ENCODE results near the gene KLHL30.

The KLHL30 gene, protein sequence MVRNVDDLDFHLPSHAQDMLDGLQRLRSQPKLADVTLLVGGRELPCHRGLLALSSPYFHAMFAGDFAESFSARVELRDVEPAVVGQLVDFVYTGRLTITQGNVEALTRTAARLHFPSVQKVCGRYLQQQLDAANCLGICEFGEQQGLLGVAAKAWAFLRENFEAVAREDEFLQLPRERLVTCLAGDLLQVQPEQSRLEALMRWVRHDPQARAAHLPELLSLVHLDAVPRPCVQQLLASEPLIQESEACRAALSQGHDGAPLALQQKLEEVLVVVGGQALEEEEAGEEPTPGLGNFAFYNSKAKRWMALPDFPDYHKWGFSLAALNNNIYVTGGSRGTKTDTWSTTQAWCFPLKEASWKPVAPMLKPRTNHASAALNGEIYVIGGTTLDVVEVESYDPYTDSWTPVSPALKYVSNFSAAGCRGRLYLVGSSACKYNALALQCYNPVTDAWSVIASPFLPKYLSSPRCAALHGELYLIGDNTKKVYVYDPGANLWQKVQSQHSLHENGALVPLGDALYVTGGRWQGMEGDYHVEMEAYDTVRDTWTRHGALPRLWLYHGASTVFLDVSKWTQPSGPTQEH

DNA sequence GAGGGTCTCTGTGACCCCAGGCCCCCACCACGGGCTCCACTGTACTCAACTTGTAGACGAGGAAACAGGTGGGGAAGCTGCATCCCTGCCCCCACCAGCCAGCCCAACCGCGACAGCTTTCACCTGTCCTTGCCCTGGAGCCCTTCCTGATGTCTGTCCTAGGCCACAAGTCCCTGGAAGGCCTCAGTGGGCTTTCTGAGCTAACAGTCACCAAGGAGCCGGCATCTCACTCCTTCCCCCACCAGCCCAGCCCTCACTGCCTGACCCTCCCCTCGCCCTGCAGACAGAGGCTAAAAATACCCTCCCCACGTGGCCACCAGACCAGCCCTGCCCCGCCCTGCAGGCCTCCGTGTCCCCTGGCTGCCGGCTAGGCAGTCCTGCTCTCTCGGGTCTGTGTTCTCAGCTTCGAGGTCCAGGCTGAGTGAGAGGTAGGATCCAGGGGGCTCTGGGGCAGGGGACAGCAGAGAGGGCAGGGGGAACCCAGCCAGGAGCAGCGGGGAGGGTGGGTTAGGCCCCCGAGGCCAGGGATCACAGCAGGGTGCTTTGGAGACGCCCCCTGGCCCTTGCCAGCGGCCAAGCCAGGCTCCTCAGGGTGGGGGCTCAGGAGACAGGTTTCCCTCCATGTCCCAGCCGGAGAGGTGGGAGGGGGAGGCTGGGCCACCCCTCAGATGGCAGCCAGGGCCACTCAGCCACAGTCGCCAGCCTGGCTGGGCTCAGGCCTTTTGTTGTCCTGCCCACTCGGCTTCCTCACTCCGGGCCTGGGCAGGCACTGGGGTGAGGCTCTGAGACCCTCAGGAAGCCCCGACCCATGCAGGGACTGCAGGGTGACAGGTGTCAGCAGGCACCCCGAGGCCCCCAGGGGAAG, at the start of gene KLHL30:
TSS of gene KLHL30 (plus strand) at position 338 of the 865 bp plus-strand sequence. CDS start 2,087 bp downstream, outside the sequence.
- H3K4me3 ChIP-seq (ENCODE audit: low read length): peak within 1 kb of the TSS; percentile 29

DNA sequence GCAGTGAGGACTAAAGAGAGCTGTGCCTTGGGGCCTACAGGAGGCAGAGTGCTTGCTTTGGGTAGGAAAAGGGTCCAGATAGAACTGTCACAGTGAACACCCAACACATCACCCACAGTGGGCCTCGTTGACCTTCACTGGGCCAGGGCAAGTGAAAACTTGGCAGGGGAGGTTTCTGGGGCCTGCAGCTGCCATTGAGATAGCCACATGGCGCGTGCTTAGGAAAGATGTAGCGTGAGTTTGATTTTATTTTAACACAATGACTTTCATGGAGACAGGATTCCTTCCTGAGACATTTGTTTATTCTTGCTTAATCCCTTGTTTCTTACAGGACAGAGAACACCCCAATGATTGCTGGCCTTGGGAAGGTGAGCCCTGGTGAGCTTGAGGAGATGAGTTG, 47.6 kb upstream of the KLHL30 start:
- no peaks in the 10 kb centered on the region for H3K4me1 ChIP-seq (ENCODE audit: control insufficient read depth, insufficient read depth, low read length)
- H3K4me3 ChIP-seq (ENCODE audit: low read length): no peak overlapping the region
- H3K27me3 ChIP-seq (ENCODE audit: control insufficient read depth, insufficient read depth, low read length): no peaks in the 10 kb centered on the region
- H3K36me3 ChIP-seq (ENCODE audit: control insufficient read depth, insufficient read depth, low read length): peaks cover 4% of the 10 kb centered on the region
- H3K27ac ChIP-seq (ENCODE audit: low read depth, low read length): no peak overlapping the region
- H3K9ac ChIP-seq (ENCODE audit: low read length): no peak overlapping the region

More for the DNA sequence above, at the start of gene KLHL30:
- H3K9ac ChIP-seq (ENCODE audit: low read length): no peak within 1 kb of the TSS
- H3K36me3 ChIP-seq (ENCODE audit: control insufficient read depth, insufficient read depth, low read length): no peaks in the 10 kb centered on the region
- peaks cover 13% of the 10 kb centered on the region for H3K4me1 ChIP-seq (ENCODE audit: control insufficient read depth, insufficient read depth, low read length)
- no peaks in the 10 kb centered on the region for H3K27me3 ChIP-seq (ENCODE audit: control insufficient read depth, insufficient read depth, low read length)
- no peak within 1 kb of the TSS for H3K27ac ChIP-seq (ENCODE audit: low read depth, low read length)

DNA sequence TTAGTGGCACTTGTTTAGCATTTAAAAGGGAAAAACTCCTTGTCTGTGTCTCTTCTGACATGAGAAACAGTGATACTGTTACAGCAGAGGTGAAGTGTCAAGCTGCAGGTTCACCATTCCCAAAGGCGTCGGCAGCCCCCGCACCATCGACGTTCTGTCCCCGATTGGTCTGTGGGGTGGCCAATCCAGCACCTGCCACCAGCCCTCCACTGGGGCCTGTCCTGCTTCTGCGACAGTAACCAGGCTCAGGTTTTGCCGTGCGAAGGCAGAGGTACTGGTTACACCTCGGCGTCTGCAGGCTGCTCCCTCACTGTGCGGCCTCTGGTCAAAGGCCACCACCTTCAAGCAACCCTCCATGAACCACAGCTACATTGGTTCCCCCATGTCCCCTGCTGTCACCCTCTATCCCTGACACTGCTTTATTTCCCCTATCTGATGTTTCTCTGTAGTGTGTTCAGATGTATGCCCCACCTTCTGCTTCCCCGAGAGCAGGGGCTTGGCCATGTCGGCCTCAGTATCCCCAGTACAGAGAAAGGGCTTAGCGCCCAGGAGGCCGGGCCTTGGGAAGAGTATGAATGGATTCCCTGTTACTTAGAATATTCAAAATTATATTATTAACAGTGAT, 46.9 kb upstream of the KLHL30 start:
- H3K9ac ChIP-seq (ENCODE audit: low read length): no peak overlapping the region
- no peak overlapping the region for H3K4me3 ChIP-seq (ENCODE audit: low read length)
- H3K27me3 ChIP-seq (ENCODE audit: control insufficient read depth, insufficient read depth, low read length): no peaks in the 10 kb centered on the region
- H3K4me1 ChIP-seq (ENCODE audit: control insufficient read depth, insufficient read depth, low read length): no peaks in the 10 kb centered on the region
- H3K27ac ChIP-seq (ENCODE audit: low read depth, low read length): no peak overlapping the region
- peaks cover 4% of the 10 kb centered on the region for H3K36me3 ChIP-seq (ENCODE audit: control insufficient read depth, insufficient read depth, low read length)

DNA sequence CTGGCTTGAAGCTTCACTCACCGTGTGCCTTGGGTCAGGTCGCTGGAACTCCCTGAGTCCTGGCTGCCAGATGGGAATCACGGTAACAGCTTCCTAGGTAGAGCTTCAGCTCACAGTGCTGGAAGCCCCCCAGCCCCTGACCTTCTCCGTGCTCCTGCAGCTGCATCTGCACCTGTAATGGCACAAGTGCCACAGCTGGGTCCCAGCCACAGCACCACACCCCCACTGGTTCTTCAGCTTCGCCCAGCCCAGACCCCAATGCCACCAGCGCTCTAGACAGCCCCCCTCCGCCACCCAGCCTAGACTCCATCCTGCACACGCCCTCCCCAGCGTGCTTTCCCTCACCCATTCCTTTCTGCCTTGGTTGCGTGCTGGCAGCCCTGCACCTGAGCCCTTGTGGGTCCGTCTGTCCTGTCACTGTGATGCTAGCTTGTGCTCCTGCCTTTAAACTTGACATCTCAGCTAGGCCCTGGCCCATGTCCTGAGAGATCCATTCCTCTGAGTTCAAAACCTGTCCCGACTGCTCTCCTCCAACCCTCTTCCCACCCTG, 45.9 kb upstream of the KLHL30 start:
- no peak overlapping the region for H3K4me3 ChIP-seq (ENCODE audit: low read length)
- peaks cover 4% of the 10 kb centered on the region for H3K36me3 ChIP-seq (ENCODE audit: control insufficient read depth, insufficient read depth, low read length)
- H3K27ac ChIP-seq (ENCODE audit: low read depth, low read length): no peak overlapping the region
- no peaks in the 10 kb centered on the region for H3K27me3 ChIP-seq (ENCODE audit: control insufficient read depth, insufficient read depth, low read length)
- H3K9ac ChIP-seq (ENCODE audit: low read length): no peak overlapping the region
- H3K4me1 ChIP-seq (ENCODE audit: control insufficient read depth, insufficient read depth, low read length): no peaks in the 10 kb centered on the region

DNA sequence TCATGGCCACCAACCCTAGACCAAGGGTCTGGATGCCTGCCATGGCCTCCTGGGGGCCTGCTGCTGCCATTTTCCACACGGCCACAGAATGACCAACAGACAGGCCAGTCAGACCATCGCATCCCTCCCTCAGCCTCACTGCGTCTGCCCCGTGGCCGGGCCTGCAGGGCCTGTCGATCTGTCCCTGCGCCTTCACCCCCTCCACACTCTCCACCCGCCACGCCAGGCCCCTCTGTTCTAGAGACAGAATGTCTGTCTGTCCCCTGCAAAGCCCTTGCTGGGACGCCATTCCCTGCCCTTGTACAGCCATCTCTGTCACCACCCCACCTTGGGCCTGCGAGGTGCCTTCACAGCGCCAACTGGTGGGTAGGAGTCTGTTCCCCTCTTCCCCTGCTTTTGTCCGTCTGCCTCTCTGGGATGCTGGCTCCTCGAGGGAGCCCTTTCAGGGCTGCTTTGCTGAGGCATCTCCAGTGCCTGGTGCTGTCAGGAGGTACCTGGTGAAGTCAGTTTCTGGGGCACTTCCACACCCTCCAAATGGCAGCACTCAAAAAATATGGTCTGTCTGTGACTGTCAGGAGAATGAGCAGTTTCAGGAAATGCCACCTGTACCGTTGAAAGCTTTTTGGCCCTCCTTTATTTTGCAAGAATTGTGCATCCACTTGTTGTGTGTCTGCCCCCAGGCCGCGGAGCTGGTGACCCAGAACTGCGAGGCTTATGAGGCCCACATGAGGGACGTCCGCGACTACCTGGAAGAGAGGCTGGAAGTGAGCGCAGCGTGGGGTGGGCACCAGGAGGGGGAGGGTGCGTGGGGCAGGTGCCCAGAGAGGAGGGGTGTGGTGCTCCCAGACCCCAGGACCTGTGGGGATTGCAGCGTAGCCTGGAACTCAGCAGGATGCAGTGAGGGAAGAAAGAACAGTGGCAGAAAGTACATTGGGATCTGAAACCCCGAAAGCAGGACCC, 45.0 kb upstream of the KLHL30 start:
- H3K27ac ChIP-seq (ENCODE audit: low read depth, low read length): no peak overlapping the region
- H3K36me3 ChIP-seq (ENCODE audit: control insufficient read depth, insufficient read depth, low read length): peaks cover 4% of the 10 kb centered on the region
- no peak overlapping the region for H3K9ac ChIP-seq (ENCODE audit: low read length)
- no peaks in the 10 kb centered on the region for H3K4me1 ChIP-seq (ENCODE audit: control insufficient read depth, insufficient read depth, low read length)
- no peak overlapping the region for H3K4me3 ChIP-seq (ENCODE audit: low read length)
- H3K27me3 ChIP-seq (ENCODE audit: control insufficient read depth, insufficient read depth, low read length): no peaks in the 10 kb centered on the region

DNA sequence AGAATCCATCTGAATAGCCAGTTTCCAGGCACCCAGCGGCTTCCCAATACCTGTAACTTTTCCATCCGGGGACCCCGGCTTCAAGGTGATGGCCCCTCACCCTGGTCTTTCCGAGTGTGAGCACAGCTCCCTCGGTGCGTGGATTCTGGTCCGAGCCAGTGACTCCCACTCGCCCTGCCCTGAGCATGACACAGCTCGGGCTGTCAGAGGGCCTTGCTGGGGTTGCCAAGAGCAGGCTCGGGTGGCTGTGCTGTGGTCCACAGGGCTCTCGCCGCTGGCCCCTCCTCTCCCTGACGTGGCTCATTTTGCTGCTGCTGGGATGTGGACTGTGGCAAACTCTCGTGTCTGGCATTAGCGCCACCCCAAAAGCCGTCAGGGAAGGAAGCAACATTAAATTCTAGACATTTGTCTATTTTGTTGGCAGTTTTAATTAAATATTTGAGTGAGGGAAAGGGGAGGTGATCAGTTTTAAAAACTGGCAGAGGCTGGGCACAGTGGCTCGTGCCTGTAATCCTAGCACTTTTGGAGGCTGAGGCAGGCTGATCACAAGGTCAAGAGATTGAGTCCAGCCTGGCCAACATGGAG, 43.9 kb upstream of the KLHL30 start:
- no peak overlapping the region for H3K27ac ChIP-seq (ENCODE audit: low read depth, low read length)
- H3K27me3 ChIP-seq (ENCODE audit: control insufficient read depth, insufficient read depth, low read length): no peaks in the 10 kb centered on the region
- H3K4me3 ChIP-seq (ENCODE audit: low read length): no peak overlapping the region
- no peak overlapping the region for H3K9ac ChIP-seq (ENCODE audit: low read length)
- H3K4me1 ChIP-seq (ENCODE audit: control insufficient read depth, insufficient read depth, low read length): no peaks in the 10 kb centered on the region
- peaks cover 4% of the 10 kb centered on the region for H3K36me3 ChIP-seq (ENCODE audit: control insufficient read depth, insufficient read depth, low read length)

DNA sequence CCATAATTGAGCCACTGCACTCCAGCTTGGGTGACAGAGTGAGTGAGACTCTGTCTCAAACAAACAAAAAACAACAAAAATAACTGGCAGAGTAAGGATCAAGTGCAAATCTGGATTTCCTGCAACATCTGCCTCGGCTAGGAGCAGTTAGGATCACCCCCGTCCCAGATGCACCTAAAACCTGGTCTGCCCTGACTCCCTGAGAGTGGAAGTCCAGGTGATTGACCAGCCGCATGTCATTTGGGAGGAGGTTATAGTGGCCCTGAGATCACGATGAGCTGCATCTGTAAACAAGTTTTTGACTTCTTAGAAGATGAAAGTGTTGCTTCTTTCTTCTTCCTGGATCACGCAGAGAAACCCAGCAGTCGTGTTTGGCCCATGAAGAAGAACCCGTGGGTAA, 43.3 kb upstream of the KLHL30 start:
- H3K36me3 ChIP-seq (ENCODE audit: control insufficient read depth, insufficient read depth, low read length): peaks cover 4% of the 10 kb centered on the region
- H3K4me3 ChIP-seq (ENCODE audit: low read length): no peak overlapping the region
- no peaks in the 10 kb centered on the region for H3K27me3 ChIP-seq (ENCODE audit: control insufficient read depth, insufficient read depth, low read length)
- H3K4me1 ChIP-seq (ENCODE audit: control insufficient read depth, insufficient read depth, low read length): no peaks in the 10 kb centered on the region
- no peak overlapping the region for H3K27ac ChIP-seq (ENCODE audit: low read depth, low read length)
- no peak overlapping the region for H3K9ac ChIP-seq (ENCODE audit: low read length)

DNA sequence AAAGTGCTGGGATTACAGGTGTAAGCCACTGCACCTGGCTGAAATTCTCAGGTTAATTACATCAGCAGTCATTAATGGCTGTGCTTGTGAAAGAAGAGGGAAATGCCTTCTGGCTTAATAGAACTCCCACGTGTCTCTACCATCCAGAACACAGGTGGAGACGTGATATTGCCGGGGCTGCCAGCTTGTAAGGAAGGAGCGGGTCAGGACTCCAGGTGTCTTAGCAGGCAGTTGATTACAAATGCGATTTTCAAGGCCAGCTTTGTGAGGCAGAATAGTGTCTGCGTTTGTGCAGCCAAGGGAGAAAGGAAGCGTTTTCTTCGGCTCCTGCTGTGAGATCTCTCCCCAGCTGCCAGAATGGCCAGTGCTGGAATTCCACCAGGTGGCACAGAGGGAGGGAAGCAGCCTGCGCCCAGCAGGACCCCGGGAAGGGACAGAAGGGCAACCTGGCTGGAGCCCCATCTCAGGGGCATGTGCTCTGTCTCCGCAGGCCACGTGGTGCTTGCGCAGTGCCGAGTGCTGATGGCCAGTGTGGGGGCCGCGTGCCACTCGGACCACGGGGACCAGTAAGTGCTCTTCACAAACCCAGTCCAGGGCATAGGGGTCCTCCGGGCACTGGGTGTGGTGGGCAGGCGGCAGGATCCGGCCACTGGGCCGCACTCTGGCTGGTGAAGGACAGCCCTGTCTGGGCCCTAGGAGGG, 42.0 kb upstream of the KLHL30 start:
- peaks cover 3% of the 10 kb centered on the region for H3K36me3 ChIP-seq (ENCODE audit: control insufficient read depth, insufficient read depth, low read length)
- no peak overlapping the region for H3K27ac ChIP-seq (ENCODE audit: low read depth, low read length)
- no peaks in the 10 kb centered on the region for H3K27me3 ChIP-seq (ENCODE audit: control insufficient read depth, insufficient read depth, low read length)
- H3K9ac ChIP-seq (ENCODE audit: low read length): no peak overlapping the region
- no peak overlapping the region for H3K4me3 ChIP-seq (ENCODE audit: low read length)
- H3K4me1 ChIP-seq (ENCODE audit: control insufficient read depth, insufficient read depth, low read length): no peaks in the 10 kb centered on the region

DNA sequence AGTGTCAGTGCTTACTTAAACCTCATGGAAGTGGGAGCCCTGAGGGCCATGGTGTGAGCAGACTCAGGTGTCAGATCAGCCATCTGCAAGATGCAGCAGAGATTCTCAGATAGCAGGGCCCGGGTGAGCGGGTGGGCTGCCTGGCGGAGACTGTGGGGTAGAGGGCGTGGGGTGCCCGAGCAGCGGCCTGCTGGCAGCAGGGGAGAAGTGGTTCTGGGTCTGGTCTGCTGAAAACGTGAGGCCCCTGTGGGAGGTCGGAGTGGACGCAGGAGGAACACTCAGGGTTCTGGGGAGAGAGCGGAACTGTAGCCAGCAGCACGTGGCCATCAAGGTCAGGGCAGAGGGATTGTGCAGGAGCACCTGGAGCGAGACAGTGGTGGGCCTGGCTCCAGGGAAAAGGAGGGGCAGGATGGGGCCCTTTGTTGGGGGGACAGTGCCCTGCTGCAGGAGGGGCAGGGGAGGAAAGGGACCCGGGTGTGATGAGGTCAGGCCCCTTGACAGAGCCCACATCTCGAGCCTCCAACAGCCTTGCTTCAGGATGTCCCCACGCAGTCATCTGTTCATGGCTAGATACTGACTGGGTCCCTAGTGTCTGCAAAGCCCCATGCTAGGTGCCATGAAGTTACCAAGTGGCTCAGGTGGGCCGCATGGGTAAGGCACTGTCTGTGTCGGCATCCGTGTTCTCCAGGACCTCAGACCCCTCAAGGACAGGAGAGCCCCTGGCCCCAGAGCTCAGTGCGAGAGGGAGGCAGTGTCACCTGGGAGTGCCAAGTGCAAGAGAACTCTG, 41.1 kb upstream of the KLHL30 start:
- Histone ChIP-seq H3K4me1 (ENCODE audit: control insufficient read depth, insufficient read depth, low read length) (no peaks in the 10 kb centered on the region), H3K36me3 (ENCODE audit: control insufficient read depth, insufficient read depth, low read length) (no peaks in the 10 kb centered on the region), H3K27ac (ENCODE audit: low read depth, low read length) (no peak overlapping the region), H3K9ac (ENCODE audit: low read length) (no peak overlapping the region), H3K4me3 (ENCODE audit: low read length) (no peak overlapping the region), H3K27me3 (ENCODE audit: control insufficient read depth, insufficient read depth, low read length) (no peaks in the 10 kb centered on the region)
